Activated CD8-positive, alpha-beta memory T cell treated with anti-CD3 and anti-CD28 coated beads, Interleukin-2, amount 50 U/mL, for 48 hours (primary cell): ENCODE results near the gene NECAP2.
"Not testable (repeated sequence)": the region's sequence is repeated elsewhere in the genome, so short reads cannot be mapped to it uniquely, and the experiment has no call there.

Experiments
- DNase-seq: peaks from one replicate; pipeline ENCODE4 v3.0.0-alpha.2; 2020

The NECAP2 gene

GRCh38 chr1:16462773-16463330 lies 22.3 kb downstream of the NECAP2 start:
- no peak for DNase-seq

GRCh38 chr1:16464917-16465625 lies 24.5 kb downstream of the NECAP2 start:
- no peak for DNase-seq

GRCh38 chr1:16468558-16468957 lies 28.0 kb downstream of the NECAP2 start:
- DNase-seq: no peak

GRCh38 chr1:16474166-16474800 lies 33.8 kb downstream of the NECAP2 start:
- no peak for DNase-seq

- not testable (repeated sequence) for DNase-seq
Observed at GRCh38 chr1:16474891-16475290, 34.4 kb downstream of the NECAP2 start.

- DNase-seq: not testable (repeated sequence)
Observed at GRCh38 chr1:16475771-16476770, 35.5 kb downstream of the NECAP2 start.

- DNase-seq: no peak
Observed at GRCh38 chr1:16478091-16478490, 37.6 kb downstream of the NECAP2 start.

GRCh38 chr1:16483146-16483545 lies 42.6 kb downstream of the NECAP2 start:
- DNase-seq: not testable (repeated sequence)

- not testable (repeated sequence) for DNase-seq
Observed at GRCh38 chr1:16483639-16484500, 43.3 kb downstream of the NECAP2 start.

GRCh38 chr1:16484501-16484835 lies 43.9 kb downstream of the NECAP2 start:
- DNase-seq: no peak

GRCh38 chr1:16484931-16485330 lies 44.4 kb downstream of the NECAP2 start:
- DNase-seq: no peak

GRCh38 chr1:16486316-16486715 lies 45.8 kb downstream of the NECAP2 start:
- DNase-seq: not testable (repeated sequence)

- not testable (repeated sequence) for DNase-seq
Observed at GRCh38 chr1:16487011-16487410, 46.5 kb downstream of the NECAP2 start.

GRCh38 chr1:16489195-16489880 lies 48.8 kb downstream of the NECAP2 start:
- DNase-seq: not testable (repeated sequence)

GRCh38 chr1:16491056-16491675 lies 50.6 kb downstream of the NECAP2 start:
- no peak for DNase-seq

- not testable (repeated sequence) for DNase-seq
Observed at GRCh38 chr1:16492937-16493336, 52.4 kb downstream of the NECAP2 start.

- DNase-seq: not testable (repeated sequence)
Observed at GRCh38 chr1:16493731-16494130, 53.2 kb downstream of the NECAP2 start.

- not testable (repeated sequence) for DNase-seq
Observed at GRCh38 chr1:16497474-16497904, 57.0 kb downstream of the NECAP2 start.

GRCh38 chr1:16498047-16498446 lies 57.5 kb downstream of the NECAP2 start:
- DNase-seq: not testable (repeated sequence)

- peak; percentile 91 for DNase-seq
Observed at GRCh38 chr1:16498573-16499413, 58.3 kb downstream of the NECAP2 start.
